NOMO-1 treated with DMSO at 0.1 percent for 48 hours (cell line): ENCODE measurements around the gene PPA2.
"Not testable (repeated sequence)": the region's sequence is repeated elsewhere in the genome, so short reads cannot be mapped to it uniquely, and the experiment has no call there.

Source experiments
- DNase-seq: peaks from one replicate; lab custom pipeline; 2025; ENCODE audit not compliant: unreplicated experiment; lab: John Stamatoyannopoulos, UW

The PPA2 gene

DNA sequence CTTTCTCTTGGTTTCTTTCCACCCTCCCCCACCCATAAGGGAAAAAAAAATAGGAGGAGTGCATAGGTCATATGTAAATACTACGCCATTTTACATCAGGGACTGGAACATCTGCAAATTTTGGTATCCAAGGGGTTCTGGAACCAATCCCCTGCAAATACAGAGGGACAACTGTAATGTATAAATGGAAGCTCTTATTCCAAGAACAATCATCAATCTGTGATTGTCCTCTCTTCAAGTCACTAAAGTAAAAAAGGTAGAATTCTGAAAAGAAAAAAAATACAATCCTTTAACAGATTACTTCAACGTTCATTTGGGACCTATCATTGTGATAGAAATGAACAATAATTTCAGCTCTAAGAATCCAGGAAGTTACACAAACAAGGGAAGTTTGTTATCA is 13.6 kb downstream of the PPA2 start:
- peak; percentile 9 for DNase-seq

DNA sequence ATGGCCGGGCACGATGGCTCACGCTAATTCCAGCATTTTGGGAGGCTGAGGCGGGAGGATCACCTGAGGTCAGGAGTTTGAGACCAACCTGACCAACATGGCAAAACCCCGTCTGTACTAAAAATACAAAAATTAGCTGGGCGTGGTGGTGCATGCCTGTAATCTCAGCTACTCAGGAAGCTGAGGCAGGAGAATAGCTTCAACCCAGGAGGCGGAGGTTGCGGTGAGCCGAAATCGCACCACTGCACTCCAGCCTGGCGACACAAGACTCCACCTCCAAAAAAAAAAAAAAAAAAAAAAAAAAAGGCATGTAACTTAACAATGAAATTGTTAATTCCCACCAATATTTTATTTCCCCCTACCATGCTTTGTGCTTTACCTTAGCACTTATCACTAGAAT is 15.3 kb downstream of the PPA2 start:
- not testable (repeated sequence) for DNase-seq

DNA sequence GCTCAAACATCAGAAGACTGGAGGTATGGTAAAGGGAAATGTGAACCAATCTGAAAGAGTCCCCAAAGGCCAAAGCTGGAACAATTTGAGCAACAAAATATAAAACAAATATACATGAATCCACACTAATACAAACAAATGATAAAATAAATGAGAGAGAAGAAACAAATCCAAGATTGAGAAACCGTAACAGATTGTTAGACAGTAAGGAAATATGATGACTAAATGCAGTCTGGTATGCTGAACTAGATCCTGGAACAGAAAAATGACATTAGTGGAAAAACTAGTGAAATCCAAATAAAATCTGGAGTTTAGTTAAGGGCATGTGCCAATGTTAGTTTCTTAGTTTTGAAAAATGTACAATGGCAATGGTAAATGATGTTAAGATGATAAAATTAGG is 15.9 kb downstream of the PPA2 start:
- DNase-seq = no peak

DNA sequence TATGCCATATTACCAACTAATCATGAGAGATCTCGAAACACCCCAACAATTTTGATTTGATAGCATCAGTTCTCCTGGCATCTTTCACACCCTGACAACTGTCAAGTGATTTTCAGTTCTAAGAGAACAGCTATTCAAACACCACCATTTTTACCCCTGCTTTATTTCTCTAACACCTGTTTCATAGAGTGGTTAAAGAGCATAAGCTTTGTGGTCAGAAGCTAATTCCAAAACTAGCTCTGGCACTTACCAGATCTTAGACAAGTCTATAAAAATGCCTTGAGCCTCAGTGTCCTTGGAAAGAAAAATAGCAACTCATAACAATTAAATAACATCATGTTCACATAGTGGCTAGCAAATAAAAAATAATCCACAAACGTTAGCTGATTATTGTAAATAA is 17.9 kb downstream of the PPA2 start:
- DNase-seq = no peak

DNA sequence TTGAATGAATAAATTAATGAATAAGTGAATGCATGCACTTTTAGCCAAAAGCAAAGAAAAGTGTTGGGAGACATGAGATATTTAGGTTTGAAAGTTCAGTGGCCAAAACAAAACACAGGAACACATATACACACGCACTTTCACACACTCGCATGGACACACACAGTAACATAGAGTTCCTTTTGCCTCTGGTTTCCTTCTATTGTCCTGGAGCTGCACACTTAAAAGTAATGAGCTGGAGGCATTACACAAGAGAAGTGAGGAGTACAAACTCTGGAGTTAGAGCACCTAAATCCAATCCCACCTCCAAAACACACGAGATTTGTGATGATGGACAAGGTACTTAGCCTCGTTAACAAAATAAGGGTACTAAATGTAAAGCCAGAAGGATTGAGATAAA is 18.7 kb downstream of the PPA2 start:
- no peak for DNase-seq

DNA sequence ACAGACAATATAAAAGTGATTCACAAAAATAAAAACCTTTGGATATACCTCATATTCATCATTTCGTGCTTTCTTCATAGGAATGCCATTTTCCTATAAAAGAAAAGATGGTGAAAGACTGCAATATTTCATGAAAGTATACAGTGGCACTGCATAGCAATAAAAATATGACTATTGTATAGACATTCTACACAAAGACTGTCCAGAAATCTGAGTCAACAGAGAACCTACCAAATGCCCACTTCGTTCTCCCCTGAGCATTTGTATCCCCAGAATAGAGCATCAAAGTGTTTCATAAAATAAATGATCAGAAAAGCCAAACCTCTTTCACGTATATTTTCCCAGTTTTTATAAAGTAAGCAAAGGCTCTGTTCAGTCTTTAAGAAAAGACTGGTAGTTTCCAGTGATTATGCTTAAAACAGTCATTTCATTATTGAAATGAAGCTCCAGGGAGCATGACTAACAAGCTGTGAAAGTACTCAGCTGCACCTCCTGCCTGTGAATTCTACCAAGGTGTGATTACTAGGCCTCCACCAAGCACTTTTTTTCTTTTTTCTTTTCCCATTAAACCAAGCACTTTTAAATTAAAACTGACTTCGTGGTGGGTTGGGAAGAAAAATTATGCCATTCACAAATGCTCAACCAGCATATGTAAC is 20.2 kb downstream of the PPA2 start:
- no peak for DNase-seq

DNA sequence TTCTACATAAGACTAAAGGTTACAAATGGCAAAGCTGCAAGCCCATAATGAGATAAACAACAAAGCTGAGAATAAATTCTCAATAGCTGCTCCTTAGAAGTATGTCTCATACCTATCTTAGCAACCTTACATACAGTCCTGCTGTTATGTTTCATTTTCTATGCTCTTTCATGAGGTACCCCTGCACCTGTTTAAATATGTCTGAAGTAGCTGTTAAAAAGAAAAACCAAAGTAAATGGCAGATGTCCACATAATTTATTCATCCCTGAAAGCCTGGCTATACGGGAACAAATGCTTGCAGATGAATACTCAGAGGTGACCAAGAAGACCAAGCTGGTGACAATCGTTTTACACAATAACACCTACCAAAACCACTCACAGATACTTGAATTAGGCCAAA is 22.5 kb downstream of the PPA2 start:
- DNase-seq = no peak

DNA sequence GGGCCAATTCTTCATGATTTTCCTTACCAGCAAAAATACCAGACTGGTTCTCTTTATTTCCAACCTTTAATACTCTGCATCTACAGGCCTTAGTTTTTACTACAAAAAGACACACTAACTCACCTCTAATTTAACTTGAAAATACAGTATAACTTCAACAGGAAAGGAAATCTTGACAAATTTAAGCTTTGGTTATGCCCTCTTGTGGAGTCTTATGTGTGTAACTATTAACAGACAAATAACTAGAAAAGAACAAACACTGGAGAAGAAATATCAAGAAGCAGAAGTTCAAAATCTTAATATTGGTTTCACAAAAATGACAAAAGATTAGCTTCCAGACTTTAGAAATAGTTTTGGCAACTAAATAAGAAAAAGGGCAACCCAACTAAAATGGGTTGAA is 33.0 kb downstream of the PPA2 start:
- DNase-seq = no peak

DNA sequence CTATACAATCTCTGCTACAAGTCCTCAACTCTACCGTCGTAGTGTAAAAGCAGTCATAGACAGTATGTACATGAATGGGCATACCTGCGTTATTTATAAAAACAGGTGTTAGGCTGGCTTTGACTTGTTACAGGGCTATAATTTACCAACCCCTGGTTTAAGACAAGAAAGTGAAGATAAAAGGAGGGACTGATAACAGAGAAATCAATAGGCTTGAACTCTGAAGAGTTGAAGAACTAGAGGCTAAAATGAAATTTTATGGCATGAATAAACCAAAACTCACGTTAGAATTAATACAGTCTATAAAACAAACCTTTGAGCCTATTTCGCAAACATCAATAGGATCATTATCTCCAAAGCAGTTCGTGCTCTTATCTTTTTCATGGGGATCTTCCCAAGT is 36.2 kb downstream of the PPA2 start:
- no peak for DNase-seq

DNA sequence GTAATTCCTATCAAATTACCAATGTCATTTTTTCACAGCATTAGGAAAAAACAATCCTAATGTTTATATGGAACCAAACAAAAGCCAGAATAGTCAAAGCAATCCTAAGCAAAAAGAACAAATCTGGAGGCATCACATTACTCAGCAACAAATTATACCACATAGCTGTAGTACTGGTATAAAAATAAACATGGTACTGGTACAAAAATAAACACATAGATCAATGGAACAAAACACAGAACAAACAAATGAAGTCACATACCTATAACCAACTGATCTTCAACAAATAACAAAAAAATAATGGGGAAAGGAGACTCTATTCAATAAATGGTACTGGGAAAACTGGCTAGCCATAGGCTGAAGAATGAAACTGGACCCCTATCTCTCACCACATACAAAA is 37.4 kb downstream of the PPA2 start:
- DNase-seq = no peak

DNA sequence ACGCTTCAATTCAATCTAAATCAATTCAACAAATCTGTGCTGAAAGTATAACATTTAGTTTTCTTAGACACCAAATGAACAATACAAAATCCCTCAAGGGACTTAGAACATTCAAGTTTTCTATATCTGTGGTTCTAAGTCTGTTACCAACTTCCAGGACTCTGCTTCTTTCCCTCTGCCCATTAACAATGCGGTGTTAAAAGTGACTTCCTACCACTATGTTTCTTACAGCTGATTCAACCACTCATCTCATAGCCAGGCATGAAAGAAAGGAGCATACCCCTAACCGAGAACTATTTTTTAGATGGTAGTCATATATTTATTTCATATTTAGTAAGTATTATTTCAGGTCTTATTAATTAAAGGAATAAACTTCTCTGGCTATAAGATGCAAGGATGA is 38.9 kb downstream of the PPA2 start:
- DNase-seq = no peak

DNA sequence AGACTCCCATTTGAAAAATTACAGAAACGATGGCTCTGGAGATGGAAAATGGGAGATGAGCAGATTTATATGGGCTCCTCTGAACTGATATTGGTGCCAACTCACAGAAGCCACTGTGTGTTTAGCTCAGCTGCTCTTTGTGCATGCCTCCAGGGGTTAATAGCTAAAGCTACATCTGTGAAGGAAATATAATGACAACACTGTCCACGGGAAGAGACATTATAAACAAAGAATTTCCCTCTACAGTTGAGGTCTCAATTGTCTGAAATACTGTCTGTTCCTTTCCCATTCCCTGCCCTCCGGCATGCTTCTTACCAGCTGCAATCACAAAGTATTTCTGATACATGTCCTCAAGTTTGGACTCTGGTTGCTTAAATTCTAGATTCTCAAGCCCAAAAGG is 40.4 kb downstream of the PPA2 start:
- DNase-seq = no peak

DNA sequence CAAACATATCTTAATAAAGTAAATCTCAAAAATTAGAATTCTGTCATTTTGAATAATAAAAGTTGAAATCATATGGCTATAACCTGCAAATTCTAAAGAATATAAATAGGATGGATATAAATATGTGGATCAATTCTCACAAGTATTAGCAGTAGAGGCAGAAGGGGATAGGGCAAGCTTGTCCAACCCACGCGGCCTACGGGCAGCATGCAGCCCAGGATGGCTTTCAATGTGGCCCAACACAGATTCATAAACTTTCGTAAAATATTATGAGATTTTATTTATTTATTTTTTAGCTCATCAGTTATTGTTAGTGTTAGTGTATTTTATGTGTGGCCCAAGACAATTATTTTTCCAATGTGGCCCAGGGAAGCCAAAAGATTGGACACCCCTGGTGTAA is 41.4 kb downstream of the PPA2 start:
- DNase-seq = no peak

DNA sequence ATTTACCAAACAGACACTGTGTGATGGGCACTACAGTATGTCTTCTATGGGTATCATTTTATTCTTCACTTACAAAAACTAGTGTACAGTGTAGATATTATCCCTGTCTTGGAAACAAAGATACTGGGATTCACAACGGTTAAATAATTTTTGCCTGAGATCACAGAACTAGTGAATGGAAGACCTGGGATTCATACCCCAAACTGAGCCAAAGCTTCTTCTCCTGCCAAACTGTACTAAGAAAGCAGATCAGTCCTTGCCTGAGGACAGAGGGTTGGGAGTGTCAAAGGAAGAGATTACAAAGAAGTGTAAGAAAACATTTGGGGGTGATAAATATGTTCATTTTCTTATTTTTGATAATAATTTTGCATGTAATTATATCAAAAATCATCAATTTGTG is 43.1 kb downstream of the PPA2 start:
- DNase-seq = no peak

DNA sequence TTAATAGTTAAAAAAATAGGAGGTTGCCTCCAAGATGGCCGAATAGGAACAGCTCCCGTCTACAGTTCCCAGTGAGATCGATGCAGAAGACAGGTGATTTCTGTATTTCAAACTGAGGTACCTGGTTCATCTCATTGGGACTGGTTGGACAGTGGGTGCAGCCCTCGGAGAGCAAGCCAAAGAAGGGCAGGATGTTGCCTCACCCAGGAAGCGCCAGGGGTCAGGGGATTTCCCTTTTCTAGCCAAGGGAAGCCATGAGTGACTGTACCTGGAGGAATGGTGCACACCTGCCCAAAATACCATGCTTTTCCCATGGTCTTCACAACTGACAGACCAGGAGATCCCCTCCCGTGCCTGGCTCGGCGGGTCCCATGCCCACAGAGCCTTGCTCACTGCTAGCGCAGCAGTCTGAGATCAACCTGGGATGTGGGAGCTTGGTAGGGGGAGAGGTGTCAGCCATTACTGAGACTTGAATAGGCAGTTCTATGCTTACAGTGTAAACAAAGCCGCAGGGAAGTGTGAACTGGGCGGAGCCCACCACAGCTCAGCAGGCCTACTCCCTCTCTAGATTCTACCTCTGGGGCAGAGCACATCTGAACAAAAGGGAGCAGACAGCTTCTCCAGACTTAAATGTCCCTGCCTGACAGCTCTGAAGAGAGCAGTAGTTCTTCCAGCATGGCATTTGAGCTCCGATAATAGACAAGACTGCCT is 47.5 kb downstream of the PPA2 start:
- no peak for DNase-seq

DNA sequence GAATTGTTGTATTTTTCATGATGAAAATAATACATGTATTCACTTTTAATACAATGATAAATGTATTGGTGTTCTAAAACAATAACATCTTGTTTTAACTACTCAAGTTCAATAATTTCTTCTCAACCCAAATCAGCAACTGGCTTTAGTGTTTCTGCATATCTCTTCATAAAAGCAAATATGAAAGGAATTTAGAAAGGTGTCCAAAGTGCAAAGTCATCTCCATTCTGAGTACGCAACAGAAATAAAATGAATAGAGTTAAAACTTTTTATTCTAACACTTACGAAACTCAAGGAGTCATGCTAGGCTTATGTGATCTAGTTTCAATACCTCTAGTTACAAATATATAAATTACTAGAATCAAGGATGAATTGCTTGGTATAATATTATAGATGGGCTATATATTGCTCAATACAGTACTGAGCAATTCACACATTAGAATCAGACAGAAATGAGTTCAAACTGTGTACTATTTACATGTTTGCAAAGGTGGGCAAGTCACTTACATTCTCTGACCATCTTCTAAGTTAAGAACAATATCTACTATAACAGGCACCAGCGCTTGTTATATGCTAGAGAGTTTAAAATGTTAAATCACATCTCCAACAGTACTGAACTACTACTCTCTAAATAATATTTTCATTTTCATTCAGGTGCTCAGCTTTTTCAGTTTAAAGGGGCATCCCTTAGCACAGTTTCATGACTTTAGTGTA is 51.5 kb downstream of the PPA2 start:
- no peak for DNase-seq

DNA sequence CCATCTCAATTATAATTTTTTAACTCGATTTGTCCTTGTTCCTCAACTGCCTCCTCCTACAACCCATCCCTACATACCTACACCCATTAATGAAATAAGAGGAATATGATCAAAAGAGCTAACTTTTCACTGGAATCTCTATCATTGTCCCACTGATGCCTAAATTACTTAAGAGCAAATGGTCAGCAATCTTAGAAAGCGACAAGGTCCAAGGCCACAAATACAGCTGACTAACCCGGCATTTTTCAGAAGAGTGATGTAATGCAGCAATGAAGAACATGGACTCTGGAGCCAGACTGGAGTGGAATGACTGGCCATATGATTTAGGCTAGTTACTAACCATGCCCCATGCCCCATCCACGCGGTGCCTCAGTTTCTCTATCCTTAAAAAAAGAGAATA is 56.2 kb downstream of the PPA2 start:
- DNase-seq = no peak

DNA sequence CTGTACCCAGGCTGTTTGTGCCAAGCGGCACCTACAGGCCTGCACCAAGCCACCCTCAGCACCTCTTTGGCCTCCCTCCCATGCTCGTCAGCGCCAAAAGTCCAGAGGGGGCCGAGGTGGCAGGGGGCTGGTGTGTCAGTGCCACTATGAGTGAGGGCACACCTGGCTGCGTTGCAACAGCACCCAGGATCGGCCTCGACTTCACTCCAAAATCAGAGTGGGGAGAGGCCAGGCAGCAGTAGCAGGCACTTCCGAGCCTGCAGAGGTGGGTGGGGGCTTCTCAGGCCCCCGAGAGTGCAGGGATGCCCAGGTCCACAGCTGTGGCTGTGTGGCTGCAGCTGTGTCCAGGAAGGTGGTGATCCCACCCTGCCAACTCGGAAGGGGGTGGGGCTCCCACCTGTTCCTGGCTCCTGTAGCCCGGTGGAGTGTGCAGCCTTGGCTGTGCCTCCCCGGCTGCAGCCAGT is 58.5 kb downstream of the PPA2 start:
- no peak for DNase-seq

DNA sequence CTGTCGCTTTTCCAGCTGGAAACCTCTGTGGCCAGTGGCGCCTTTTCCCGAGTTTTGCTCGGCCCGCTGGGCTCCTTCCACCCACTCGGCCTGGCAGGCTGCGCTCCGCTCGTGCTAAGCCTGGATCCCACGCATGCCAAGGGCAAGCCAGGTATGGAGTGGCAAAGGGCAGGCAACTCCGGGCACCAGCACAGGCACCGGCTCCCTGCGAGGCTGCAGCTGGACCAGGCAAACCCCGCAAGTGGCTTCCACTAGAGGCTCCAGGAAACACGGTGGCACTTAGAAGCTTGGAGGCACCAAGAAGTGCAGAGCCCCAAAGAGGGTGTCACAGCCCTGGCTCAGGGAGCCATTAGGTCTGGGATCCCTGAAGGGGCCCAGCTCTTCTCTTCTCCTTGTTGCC is 59.5 kb downstream of the PPA2 start:
- no peak for DNase-seq

DNA sequence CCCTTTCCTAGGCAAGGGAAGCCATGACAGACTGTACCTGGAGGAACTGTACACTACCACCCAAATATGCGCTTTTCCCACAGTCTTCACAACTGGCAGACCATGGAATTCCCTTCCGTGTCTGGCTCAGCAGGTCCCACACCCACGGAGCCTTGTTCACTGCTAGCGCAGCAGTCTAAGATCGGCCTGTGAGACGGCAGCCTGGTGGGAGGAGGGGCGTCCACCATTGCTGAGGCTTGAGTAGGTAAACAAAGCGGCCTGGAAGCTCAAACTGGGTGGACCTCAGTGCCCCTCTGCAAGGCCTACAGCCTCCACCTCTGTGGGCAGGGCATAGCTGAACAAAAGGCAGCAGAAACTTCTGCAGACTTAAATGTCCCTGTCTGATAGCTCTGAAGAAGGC is 64.7 kb downstream of the PPA2 start:
- not testable (repeated sequence) for DNase-seq

DNA sequence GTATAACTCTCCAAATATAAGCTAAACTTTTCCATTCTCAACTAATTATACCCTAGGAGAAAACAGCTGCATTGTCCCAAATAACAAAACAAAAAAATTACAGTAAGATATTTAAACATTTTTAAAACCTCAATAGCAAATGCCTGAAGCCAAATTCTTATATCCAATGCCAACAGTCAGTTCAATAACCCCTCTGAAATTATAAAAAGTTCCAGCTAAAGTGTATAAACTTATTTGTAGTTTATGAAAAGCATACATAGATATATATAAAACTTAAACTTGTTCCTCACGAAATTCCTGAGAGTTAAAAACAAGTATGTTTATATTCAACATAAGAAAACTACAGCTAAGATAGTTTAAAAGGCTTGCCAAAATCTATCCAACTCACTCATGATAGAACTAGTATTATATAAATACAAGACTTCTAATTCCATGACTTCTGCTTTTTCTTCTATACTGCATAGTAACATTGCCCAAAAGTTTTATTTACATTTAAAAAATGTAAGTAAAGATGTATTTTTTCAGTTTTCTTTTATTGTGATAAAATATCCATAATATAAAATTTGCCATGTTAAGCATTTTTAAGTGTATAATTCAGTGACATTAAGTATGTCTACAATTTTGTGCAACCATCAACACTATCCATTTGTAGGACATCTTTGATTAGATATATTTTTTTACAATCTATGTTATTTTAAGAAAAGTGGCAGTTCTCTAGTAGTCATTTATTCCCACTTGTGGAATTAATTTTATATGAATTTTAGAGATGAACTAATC is 72.8 kb downstream of the PPA2 start:
- no peak for DNase-seq
